Measurements from ENCODE around the gene CATSPERZ.

GRCh38 chr11:64327993-64328392 lies 27.8 kb downstream of the CATSPERZ start:
- TF ChIP-seq PHF21A (IDR thresholded peaks at IDR 0.05; ENCODE audit: borderline replicate concordance, low read depth) = no peak
- TF ChIP-seq, protein P1, sequence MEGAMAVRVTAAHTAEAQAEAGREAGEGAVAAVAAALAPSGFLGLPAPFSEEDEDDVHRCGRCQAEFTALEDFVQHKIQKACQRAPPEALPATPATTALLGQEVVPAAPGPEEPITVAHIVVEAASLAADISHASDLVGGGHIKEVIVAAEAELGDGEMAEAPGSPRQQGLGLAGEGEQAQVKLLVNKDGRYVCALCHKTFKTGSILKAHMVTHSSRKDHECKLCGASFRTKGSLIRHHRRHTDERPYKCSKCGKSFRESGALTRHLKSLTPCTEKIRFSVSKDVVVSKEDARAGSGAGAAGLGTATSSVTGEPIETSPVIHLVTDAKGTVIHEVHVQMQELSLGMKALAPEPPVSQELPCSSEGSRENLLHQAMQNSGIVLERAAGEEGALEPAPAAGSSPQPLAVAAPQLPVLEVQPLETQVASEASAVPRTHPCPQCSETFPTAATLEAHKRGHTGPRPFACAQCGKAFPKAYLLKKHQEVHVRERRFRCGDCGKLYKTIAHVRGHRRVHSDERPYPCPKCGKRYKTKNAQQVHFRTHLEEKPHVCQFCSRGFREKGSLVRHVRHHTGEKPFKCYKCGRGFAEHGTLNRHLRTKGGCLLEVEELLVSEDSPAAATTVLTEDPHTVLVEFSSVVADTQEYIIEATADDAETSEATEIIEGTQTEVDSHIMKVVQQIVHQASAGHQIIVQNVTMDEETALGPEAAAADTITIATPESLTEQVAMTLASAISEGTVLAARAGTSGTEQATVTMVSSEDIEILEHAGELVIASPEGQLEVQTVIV (CRISPR knock-in tag; IDR thresholded peaks at IDR 0.05; ENCODE audit: borderline replicate concordance) = no peak
- TF ChIP-seq SMARCB1 (IDR thresholded peaks at IDR 0.05; ENCODE audit: insufficient read length, low read depth) = no peak
- no peak for TF ChIP-seq SFPQ (IDR thresholded peaks at IDR 0.05; ENCODE audit: low read depth, low read length)
- TF ChIP-seq SMC3 (conservative IDR thresholded peaks at IDR 0.05; ENCODE audit: insufficient read depth, low read depth, low read length) = no peak
- TF ChIP-seq RBM17 (IDR thresholded peaks at IDR 0.05; ENCODE audit: borderline replicate concordance, low read depth, low read length) = no peak
- no peak for TF ChIP-seq CTCF (IDR thresholded peaks at IDR 0.05 in 2 of 3, conservative IDR thresholded peaks at IDR 0.05 in 1 of 3; ENCODE audit: insufficient read depth in 2 of 3, low read depth in 1 of 3, low read length in 3 of 3)
- no peak for TF ChIP-seq GTF2F1 (IDR thresholded peaks at IDR 0.05; ENCODE audit: low read depth, low read length)
- no peak for TF ChIP-seq POLR2A (conservative IDR thresholded peaks at IDR 0.05)
- TF ChIP-seq BMI1 (IDR thresholded peaks at IDR 0.05; ENCODE audit: low read length) = no peak
- no peak for TF ChIP-seq CHD4 (IDR thresholded peaks at IDR 0.05; ENCODE audit: insufficient read depth, insufficient replicate concordance, low read depth, low read length, poor library complexity, severe bottlenecking)
- no peak for TF ChIP-seq CREB1 (IDR thresholded peaks at IDR 0.05)
- TF ChIP-seq CREB1 (CRISPR knock-in tag; IDR thresholded peaks at IDR 0.05) = no peak
- no peak for TF ChIP-seq FOS (IDR thresholded peaks at IDR 0.05; ENCODE audit: extremely low read depth, insufficient read length)
- TF ChIP-seq JUND (IDR thresholded peaks at IDR 0.05; ENCODE audit: borderline replicate concordance, low read depth, low read length) = no peak
- no peak for TF ChIP-seq JUND (tag; IDR thresholded peaks at IDR 0.05; ENCODE audit: borderline replicate concordance, low read depth, low read length)
